Measurements from ENCODE around the gene PKIG.

Gene PKIG

DNA sequence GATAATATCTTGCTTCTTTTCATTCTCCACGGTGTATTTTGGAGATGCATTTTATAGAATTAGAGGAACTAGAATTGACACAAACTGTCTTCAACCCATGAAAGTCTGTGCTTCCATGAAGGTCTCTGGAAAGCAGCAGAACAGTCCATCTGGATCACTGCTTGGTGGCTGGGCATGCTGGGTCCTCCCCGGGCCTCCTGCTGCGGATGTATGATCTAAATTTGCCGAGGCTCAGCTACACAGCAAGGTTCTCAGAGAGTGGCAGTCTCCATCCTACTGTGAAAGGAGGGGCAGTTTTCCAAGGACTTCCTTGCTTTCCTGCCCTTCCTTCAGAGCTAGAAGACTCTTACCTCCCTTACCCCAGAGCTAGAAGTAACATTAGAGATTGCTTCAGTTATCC is 15.1 kb downstream of the PKIG start:
- peak; percentile 20 for DNase-seq

GRCh38 chr20:44597930-44598329 is 15.6 kb downstream of the PKIG start:
- DNase-seq, result no peak

- DNase-seq, result peak; percentile 33
Observed at GRCh38 chr20:44598423-44599305, 16.3 kb downstream of the PKIG start.

- no peak for DNase-seq
Observed at GRCh38 chr20:44599715-44600114, 17.3 kb downstream of the PKIG start.

DNA sequence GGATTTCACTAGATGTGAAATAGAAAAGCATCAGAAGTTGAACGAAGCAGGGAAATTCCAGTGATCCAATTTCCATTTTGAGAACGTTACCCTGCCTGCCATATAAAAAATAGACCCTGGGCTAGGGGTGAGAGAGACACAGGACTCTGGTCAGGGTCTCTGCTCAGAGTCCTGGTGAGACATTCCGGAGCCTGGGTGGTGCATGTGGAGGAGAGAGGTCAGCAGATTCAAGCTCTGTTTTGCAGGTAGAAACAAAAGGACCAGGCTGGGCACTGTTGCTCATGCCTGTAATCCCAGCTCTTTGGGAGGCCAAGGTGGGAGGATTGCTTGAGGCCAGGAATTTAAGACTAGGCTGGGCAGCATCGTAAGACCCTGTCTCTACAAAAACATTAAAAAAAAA is 17.9 kb downstream of the PKIG start:
- no peak for DNase-seq

- no peak for DNase-seq
Observed at GRCh38 chr20:44600758-44601201, 18.4 kb downstream of the PKIG start.

DNA sequence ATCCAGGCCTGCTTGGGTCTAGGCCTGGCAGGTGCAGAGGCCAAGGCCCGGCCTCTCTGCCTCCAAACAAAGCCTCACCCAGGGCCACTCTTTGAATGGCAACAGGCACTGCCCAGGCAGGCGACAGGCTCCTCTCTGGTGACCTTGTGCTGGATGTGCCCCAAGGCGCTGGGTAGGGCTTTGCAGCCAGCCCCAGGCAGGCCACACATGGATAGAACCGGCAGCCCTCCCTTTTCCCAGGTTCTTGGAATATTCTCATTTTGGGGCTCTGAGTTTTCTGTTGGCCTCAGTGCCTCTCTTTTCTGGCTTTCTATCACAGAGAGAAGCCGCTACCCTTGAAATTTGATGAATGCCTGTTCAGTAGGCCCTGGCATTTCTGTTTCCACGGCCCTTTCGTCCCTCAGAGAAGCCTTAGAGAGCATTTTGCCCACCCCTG is 18.9 kb downstream of the PKIG start:
- DNase-seq, result no peak

DNA sequence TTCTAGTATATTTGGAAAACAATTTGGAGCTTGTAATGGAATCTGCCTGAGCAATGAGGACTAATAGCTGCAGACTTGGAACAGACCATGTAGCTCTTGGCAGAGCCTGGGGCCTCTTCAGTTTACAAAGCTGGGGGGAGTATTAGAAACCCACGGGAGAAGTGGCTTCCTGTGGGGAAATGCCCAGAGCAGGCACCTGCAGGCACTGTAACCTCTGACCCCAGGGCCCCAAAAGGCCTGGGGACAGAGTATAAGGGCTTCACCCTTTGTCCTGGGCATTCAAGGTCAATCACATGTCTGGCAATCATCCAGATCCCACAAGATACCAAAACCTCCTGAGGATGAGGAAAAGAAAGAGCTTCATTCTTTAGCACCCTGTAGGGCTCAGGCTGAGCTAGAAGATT is 19.4 kb downstream of the PKIG start:
- peak; percentile 71 for DNase-seq

DNA sequence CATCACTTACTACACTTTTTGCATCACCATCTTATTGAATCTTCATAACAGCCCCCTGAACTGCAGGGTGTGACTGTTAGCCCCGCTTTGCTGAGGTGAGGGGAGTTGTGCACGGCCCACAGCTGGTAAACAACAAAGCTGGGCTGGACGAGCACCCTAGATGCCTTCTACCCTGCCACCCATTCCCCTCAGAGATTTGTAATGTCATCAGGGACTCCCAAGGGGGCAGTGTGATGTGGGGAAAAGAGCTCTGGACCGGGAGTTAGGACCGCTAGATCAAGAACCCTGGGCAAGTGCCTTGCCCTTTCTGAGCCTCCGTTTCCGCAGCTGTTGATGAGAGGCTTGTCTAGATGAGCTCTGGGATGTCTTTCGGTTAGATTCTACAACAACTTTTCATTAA is 20.9 kb downstream of the PKIG start:
- no peak for DNase-seq

- no peak for DNase-seq
Observed at GRCh38 chr20:44606725-44607441, 24.5 kb downstream of the PKIG start.

GRCh38 chr20:44609006-44609515 is 26.7 kb downstream of the PKIG start:
- DNase-seq, result no peak

DNA sequence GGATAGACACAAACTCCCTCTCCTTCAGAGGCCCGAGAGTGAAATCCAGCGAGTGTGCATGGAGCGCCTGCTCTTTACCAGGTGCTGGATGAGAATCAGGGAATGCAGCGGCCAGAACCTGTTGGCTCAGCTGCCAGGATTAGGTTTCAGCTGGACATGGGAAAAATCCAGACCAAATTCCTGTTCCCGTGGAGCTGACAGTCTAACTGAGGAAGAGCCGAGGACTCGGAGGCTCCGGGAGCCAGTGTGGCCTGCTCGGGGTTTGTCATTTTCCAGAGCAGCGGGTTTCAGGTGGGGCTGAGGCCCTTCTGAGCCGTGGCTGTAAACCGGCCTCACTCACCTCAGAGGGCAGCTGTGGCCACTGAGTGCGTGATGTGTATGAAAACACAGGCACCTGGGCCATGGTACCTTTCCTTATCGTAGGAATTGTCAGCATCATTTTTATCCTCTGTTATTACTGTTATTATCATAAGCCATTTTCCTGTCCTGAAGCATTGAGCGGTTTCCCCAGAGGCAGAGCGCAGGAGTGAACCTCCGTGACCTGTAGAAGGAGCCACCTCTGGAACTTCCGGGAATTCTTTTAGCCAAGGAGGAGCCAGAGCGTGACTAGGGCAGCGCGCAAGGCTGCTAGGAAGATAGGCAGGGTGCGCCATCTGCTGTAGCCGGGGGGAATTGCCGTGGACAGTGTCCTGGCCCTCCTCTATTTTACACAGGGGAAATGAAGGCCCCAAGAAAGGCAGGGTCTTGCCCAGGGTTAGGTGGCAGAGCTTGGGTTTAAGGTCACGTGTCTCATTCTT is 27.3 kb downstream of the PKIG start:
- peak; percentile 84 for DNase-seq

DNA sequence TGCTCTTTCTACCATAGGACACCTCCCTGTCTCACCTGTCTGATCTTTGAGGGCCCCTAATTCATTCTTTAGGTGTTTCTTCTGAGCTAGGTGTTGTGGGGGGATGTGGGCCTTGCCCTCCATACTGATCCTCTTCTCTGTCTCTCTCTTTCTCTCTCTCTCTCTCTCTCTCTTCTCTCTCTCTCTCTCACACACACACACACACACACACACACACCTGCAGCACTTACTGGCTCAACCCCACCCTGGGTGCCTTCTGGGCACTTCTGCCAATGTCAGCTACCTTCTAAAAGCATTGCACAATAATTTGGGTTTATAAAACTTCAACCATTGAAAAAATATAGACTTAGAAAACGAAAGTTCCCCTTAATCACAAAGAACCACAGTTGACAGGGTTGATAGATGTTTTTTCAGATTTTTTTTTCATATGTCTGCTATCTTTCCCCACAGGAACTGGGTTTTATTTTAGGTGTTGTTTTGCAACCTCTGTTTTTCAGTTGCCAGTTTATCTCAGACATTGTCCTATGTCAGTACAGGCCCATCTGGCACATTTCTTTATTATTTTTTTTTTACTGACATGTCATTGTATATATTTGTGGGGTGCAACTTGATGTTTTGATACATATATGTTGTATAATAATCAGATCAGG is 28.1 kb downstream of the PKIG start:
- no peak for DNase-seq

- DNase-seq, result no peak
Observed at GRCh38 chr20:44613575-44613974, 31.2 kb downstream of the PKIG start.

GRCh38 chr20:44614525-44614924 is 32.1 kb downstream of the PKIG start:
- DNase-seq, result no peak

DNA sequence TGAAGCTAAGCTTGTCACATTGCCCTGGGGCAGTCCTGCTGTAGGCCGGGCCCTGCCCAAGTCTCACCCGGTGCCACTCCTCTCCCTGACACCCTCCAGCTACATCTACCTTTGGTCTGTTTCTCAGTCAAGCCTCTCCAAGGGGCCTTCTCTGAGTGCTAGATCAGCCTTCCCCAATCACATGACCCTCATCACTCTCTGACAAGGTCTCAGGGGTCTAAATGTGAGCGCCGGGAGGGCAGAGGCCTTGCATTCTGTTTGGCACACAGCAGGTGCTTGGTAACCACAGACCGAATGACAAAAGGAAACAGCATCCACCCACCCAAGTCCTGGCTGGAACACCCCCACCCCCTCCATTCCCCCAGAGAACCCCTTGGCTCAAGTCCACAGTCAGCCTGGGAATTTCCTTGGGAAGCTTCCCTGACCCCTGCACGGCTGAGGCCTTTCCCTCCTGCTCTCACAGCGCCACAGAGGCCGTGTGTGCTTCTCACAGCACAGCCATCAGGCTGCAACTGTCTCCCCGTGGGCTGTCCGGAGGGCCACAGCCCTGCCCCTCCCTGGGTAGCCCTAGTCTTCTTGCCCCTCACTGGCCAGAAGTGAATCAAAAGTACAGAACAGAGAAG is 32.9 kb downstream of the PKIG start:
- DNase-seq, result peak; percentile 18

DNA sequence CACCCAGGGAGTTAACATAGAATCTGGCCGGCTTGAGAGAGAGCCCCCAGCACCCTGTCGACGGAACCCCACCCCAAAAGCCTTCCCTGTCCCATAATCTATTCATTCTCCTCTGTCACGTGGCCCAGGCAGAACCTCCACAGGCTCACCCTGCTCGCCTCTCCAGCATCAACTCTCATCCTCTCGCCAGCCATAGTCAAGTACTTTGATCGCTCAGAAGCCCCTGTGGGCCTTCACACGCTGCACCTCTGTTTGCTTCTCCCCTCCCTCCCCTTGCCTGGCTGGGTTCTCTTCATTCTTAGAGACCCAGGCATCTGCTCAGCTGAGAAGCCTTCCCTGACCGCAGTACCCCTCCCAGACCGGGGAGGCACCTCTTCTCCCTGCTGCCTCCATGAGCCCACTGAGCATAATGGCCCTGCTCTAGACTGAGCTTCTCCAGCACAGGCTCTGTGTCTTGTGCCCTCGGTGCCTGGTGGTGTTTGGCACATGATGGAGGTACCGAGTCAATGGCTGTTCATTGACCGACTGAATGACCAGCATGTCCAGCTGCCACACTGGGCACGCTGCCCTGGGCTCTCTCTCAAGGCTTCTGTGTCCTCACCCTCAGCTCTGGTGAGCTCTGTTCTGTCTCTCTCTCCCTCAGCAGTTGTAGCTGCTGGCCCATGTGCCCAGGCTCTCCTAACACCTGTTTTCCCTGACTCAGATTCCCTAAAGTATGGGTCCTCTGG is 33.7 kb downstream of the PKIG start:
- DNase-seq, result no peak

GRCh38 chr20:44616604-44616964 is 34.2 kb downstream of the PKIG start:
- DNase-seq, result no peak

DNA sequence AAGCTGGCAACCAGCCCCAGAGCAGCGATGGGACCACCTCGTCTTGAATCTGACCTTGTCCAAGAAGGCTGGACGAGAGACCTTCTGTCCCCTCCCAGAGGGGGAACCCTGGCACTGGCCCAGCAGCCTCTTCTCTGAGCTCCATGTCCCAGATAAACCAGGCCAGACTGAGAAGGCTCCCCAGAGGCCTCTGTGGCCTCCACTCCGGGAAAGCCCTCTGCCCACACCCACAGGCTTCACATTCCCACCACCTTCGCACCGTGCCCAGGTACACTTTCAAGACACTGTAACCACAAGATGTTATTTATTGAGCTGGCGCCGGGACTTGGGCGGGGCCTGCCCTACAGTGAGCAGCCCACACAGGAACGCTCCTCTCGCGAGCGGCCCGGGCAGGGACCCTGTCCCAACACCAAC is 35.9 kb downstream of the PKIG start:
- no peak for DNase-seq

DNA sequence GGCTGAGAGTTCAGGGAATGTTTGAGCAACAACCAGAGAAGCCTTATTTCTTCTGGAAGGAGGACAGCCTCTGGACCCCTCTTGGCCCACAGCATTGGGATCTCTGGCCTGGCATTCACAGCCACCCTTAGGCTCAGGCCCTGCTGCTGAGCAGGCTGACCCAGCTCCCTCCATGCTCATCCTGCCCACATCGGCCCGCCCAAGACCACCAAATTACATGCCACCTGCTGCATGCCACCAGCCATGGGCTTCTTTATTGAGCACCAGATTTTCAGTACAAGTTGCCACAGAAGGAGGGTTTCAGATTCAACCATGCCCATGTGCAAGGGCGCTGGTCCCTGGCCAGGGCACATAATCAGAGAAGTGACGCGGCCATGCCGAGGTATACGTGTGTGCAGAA is 36.9 kb downstream of the PKIG start:
- no peak for DNase-seq

- DNase-seq, result no peak
Observed at GRCh38 chr20:44620030-44620429, 37.7 kb downstream of the PKIG start.
